ENCODE results near the gene ERAP2.
"Not testable (repeated sequence)": the region's sequence is repeated elsewhere in the genome, so short reads cannot be mapped to it uniquely, and the experiment has no call there.

The ERAP2 gene

DNA sequence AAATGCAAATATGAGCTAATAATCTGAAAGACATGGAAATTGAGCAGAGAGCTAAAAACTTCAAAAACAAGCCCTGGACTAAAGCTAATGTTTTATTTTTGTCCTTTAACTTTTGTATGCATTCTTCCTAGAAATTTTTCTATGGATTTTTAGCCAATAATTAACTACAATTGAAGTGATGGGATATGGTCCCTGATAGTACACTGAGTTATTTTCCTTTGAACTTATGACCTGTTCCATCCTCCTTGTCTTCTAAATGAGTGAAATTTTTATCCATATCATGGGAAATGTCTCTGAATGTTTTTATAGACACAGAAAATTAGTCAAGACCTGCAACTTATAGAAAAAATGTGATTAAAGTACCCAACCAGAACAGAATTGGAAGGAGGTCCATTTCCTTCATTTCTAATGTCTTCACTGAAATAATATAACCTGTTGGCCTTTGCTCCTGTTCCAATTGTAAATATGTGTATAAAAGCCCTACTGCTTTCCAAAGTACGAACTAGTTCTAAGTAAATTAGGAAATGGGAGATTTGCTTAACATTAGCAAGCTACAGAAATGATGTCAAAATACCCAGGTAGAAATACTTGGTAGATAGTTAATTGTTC lies 11.3 kb upstream of the ERAP2 start:
- no peak for DNase-seq

DNA sequence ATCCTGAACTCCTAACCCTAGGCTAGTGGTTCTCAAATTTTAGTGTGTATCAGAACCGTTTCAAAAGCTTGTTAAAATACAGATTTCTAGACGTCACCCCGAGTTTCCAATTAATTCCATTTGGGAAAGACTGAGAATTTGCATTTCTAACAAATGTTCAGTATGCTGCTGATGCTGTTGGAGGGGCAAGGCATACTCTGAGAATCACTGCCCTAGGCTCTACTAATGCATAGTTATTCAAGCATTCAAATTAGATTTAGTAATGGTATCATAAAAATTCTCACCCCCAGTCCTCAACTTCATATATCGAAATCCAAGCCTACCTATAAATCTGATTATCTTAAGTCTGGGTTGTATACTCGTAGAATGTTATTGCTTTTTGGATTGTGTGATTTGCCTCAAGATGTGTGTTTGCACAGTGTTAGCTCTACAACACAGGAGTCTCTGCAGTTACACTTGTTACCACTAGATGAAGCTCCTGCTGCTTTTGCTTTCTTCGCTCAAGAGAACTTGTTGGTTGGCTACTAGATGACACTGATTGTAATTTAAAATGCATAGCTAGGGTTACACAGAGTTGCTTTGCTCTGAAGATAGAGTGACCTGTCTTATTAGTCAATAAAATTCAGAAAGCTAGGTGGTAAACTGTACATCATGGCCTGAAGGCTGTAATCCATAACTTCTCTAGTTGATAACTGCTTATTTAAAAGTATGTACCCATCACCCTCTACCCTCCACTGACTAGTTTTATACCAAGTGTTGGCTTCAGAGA lies 7.5 kb upstream of the ERAP2 start:
- peak; percentile 16 to 74 for DNase-seq

DNA sequence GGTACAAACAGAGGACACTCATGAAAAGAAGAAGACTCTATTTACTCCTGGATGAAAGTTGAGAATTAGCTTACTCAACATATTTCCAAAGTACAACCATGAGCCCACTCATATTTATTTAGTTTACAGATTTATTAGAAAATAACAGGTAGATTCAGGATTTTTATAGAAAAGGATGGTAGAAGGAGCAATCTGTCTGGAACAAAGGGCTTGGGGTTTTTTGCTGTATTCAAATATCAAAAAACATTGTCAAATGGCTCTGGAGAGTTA lies 7.0 kb upstream of the ERAP2 start:
- DNase-seq, result no peak

DNA sequence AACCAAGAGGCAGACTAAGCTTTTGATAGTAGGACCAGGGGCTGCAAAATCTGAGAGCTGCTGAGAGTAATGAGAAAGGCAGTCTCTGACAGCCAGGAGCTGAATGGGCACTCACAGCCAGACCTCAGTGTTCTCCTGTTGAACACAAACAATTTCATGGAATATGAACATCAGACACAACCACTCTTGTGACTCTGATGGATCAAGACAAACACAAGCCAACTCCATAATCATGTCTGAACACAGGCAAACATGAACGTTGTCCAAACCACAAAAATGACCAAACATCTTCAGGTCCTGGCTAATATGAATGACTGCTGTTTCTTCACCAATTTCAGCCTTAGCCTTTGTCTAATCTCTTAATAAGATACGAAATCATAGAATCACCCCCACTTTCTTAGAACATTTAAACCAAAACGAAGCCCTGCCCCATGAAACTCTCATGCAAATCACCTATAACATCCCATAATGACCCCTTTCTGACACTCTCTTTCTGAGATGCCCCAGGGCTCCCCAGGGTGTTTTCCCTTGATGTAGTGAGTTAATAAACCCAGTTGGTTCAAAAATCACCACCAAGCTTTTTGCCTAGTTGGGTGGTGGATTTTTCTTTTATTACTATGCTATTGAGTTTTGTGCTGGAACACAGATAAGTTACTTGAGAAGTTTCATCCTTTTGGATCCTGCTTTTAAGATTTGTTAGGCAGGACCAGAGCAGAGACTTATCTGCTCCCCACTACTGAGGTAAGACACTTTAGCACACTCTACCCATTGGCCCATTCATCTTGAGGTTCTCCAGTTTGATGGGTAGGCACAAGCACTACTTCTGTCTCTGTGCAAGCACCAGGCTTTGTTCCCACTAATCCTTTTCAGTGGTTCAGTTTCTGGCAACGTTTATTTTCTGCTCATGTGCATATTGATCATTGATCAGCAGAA lies 5.9 kb upstream of the ERAP2 start:
- no peak for DNase-seq

DNA sequence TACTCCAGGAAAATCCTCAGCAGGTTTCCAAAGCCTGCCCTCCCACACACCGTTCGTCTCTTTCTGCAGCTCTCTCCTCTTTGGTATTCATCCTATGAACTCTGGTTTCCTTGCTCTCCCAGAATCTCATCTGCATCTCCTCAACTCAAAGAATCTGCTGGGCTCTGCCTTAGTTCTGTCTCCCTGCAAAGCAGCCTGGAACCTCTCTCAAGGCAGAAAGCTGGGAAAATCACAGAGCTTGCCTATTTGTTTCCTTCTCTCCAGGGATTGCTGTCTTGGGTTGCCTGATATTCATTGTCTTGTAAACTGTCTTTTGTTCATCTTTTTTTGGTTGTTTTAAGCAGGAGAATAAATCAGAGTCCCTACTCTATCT lies 5.3 kb upstream of the ERAP2 start:
- no peak for DNase-seq

DNA sequence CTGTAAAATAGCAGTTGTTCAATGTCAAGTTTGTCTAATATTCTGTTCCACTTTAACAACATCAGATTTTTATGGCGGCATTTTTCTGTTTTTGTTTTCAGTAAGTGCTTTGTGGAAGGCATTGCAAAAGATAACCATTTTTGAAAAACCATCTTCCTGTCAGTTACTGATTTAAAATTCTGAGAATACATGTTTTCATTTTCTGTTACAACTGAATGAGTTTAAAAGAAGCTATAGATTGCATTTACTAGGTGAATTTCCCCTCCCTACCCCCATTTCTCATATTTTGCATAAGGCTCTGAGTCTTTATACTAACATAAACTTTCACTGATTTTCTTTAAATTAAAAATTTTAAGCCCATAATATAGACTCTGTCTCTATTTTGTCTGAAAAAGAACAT lies 4.6 kb upstream of the ERAP2 start:
- no peak for DNase-seq

DNA sequence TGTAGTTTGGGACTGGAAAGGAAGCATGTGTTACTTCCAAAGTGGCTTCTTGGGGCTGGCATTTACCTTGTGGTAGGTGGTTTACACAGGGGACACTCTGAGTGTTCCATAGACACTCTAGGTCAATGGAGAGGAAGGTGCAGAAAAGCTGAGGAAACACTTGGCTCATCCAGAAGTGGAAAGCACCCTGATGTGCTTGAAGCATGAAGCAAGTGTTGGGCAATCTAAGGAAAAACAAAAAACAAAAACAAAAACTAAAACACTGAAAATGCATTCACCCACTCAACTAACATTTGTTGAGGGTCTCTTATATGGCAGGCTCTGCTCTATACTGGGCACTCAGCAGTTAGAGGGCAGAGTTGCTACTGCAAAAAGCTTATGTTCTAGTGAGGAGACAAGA lies 2.9 kb upstream of the ERAP2 start:
- no peak for DNase-seq

DNA sequence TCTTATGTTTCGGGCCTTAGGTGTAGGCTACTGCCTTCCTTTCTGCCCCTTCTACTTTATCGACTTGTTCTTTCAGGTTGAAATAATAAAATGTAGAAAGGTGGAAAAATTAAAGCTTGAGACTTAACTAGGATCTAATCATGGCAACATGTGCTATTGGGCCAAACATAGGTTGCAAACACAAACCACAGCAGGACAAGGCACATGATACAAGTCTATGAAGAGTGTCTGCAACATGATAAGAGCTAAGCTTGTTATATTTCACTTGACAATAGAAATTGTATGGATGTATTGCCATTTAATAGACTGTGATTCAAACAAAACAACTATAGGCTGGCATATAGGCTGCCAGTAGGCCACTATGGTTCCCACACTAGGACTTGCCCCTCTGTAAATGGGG lies 1.7 kb upstream of the ERAP2 start:
- no peak for DNase-seq

DNA sequence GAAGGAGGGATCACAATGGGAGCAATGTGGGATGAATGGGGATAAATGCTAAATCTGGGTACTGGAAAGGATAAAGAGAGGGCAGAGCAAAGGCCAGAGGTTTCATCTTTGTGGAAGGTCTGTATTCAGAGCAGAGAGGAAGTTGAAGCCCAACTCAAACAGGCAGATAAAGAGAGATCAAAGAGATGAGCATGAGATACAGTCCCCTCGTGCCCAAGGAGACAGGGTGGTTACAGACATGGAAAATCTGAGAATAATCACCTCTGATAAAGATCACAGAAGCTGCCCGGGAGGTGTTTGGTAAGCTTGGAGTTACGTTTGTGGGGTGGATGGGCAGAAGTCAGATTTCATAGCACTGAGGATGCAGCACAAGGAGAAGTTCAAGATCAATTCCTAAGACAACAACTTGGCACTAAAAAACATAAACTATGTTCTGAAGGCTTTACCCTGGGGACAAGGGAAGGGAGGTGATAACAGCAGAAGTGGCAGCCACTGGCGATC lies 459 bp upstream of the ERAP2 start:
- DNase-seq, result no peak

DNA sequence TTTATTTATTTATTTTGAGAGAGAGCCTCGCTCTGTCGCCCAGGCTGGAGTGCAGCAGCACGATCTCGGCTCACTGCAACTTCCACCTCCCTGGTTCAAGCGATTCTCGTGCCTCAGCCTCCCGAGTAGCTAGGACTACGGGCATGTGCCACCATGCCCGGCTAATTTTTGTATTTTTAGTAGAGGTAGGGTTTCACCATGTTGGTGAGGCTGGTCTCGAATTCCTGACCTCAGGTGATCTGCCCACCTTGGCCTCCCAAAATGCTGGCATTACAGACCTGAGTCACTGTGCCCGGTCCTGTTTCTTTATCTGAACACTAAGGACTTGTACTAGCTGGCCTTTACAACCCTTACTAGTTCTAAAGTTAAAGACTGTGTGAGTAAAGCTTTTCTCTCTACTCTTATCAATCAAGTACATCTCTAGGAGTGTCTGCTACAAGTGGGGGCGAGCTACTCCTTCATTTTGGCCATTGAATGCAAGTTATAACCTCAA lies 723 bp downstream of the ERAP2 start:
- not testable (repeated sequence) for DNase-seq

DNA sequence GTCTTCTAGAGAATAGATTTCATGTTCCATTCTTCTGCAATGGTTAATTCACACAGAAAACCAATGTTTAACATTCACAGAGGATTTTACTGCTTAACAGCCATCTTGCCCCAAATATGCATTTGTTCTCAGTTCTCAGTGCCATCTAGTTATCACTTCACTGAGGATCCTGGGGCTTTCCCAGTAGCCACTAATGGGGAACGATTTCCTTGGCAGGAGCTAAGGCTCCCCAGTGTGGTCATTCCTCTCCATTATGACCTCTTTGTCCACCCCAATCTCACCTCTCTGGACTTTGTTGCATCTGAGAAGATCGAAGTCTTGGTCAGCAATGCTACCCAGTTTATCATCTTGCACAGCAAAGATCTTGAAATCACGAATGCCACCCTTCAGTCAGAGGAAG lies 3.4 kb downstream of the ERAP2 start:
- DNase-seq, result no peak

DNA sequence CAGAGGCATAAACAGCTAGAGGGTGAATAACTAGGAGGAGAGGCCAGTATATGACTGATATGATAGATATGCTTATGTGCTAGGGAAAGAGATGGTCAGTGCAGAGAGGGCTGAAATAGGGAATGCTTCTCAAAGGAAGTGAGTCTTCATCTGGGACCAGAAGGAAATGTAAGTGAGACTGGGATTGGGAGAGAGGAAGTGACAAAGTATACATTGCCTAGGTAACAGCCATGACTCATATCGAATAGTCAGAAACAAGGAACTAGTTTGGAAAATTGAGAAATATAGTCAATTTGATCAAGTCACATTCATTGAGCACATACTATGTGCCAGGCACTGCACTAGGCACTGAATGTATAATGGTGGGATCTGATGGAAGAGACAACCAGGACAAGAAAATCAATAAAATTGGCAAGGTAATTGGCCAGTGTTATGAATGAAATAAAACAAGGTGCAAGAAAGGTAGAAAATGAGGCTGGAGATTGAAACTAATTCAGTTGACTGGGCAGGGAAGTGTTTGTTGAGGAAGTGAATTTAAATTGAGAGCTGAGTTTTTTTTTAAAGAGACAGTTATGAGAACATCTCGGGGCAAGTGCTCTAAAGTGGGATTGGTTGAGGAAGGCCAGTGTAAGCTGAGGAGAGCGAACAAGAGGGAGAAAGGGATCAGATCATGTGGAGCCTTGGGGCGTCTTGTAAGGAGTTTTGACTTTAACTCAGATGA lies 4.3 kb downstream of the ERAP2 start:
- no peak for DNase-seq

DNA sequence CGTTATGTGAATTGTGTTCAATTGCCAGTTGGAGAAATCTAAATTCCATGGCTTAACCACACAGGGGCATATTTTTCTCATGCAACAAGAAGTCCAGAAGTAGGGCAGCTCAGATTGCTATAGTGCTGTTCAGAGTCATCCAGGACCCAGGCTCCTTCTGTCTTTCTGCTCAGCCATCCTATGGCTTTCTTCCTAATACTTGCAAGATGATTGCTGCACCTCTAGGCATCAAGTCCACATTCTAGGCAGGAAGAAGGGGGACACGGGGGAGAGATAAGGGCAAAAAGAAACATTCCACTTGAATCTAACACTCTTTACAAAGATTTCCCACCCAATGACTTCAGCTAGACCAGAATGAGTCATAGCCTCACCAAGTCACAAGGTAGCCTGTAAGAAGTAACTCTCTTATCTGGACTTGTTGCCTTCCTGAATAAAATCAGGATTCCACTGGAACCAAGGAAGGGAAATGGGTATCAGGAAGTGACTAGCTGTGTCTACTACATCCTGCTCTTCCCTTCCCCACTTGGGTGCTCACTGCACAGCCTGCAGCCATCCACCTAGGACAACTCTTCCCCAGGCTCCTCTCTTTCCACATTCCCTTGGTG lies 5.3 kb downstream of the ERAP2 start:
- no peak for DNase-seq

DNA sequence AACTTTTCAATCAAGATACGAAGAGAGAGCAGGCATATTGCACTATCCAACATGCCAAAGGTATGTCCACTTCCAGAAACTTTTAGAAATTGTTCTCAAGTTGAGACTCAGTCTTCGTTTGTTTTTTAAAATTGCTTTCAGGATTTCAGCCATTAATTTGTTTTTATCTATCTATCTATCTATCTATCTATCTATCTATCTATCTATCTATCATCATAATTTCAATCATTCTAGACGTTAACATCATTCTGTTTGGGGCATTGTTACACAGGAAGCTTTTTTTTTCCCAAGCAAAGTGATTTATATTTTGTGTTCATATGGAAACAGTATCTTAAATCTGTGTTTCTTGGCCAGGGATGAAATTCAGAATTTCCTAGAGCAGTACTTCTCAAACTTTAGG lies 7.6 kb downstream of the ERAP2 start:
- DNase-seq, result no peak

DNA sequence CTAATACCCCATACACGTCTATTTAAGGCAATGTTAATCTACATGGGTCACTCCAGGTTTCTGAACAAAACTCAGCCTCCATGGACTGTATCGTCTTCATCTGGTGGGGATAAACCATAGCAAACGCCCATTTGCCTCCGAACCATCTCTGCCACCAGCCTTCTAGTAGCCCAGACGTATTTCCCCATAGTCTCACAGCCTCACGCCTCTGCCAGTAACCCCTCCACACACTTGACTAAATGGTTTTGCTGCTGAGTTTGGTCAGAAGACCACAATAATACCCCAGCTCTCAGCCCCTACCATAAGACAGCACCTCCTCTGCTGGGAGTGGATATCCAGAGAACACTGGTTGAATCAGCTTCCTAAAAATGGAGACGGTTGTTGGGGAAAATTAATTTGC lies 8.7 kb downstream of the ERAP2 start:
- DNase-seq, result no peak

DNA sequence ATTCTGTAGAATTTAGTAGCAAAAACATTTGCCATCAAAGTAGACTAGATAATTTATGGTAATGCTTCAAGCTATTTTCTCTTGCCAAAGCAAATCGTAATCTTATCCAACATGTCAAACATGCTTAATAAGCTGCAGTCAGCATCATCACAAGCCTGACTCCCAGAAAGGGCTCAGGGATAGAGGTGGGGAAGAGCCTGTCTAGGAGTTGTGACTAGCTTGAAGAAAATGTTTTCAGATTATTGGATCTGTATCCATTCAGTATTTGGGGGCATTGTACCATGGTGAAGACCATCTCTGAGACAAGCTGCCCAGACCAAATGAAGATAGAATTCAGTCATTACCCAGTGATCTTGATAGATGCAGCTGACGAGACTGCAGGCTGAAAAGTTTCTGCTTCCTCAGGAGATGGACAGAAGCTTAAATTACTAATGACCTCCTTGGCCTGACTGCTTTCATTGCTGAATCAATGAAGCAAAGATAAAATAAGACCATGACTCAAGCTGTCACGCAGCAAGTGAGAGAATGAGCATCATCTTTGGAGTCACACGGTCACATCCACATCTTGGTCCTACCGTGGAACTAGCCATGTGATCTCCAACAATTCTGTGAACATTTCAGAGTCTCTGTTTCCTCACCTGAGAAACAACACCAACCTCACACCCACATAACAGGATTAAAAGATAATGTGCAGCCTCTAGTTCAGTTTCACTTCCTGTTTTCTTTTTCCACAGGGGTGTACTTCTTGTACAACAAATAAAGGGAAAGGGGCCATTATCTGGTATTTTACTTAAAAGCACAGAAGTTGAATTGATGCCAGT lies 9.4 kb downstream of the ERAP2 start:
- DNase-seq, result no peak

DNA sequence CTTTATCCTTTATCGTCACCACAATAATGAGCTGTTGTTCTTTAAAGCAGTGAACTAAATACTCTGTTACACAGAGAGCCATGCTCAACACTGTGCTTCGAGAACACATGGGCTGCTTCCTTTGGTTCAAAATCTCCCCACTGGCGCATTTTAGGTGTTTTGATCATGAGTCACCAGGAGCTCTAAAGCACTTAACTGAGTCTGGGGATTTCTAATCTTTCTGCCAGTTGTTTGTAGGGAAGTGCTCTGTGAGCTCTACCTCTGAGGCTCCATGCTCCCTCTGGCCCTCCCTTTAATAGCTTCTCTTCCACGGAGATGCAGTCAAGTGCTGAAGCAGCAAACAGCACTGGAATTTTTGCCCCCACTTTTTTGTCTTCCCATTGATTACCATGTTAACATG lies 17.0 kb downstream of the ERAP2 start:
- DNase-seq, result no peak

DNA sequence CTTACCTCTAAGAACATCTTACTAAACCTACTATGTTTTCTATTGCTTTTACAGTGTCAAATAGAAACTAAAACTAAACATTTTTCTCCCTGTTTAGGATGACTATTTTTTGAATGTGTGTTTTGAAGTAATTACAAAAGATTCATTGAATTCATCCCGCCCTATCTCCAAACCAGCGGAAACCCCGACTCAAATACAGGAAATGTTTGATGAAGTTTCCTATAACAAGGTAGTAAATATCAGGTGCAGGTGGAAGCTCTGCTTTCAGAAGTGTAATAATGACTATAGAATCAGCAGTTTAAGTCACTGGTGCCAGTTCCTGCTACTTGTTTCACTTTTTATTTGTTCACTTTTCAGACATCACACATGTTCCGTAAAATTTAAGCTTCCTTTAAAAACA lies 20.0 kb downstream of the ERAP2 start:
- no peak for DNase-seq

DNA sequence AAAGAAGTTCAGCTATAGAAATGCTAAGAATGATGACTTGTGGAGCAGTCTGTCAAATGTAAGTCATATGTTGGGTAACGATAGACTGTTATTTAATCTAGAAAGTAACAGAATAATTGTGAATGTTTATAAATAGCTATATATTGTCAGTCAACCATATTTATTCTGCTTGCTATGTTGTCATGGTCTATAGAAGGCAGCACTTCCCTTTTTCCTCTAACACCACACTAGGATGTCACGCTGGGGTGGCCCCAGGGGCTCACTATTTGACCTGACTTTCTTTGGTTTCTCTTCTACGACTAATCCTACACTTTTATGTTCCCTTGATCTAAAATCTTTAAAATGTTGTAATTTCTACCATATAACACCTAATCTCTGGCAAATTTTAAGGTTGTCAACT lies 20.5 kb downstream of the ERAP2 start:
- DNase-seq, result no peak

DNA sequence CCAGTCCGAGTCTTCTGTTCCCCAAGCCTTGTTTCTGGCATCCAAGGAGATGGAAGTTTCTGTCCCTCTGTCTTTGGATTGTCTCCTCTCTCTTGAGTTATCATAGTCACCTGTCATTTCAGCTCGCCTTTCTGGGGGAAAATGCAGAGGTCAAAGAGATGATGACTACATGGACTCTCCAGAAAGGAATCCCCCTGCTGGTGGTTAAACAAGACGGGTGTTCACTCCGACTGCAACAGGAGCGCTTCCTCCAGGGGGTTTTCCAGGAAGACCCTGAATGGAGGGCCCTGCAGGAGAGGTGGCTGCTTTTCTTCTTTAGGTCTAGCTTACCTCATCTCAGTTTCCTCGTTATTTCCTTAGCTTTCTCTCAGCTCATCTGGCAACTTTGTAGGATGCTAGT lies 25.1 kb downstream of the ERAP2 start:
- DNase-seq, result no peak

DNA sequence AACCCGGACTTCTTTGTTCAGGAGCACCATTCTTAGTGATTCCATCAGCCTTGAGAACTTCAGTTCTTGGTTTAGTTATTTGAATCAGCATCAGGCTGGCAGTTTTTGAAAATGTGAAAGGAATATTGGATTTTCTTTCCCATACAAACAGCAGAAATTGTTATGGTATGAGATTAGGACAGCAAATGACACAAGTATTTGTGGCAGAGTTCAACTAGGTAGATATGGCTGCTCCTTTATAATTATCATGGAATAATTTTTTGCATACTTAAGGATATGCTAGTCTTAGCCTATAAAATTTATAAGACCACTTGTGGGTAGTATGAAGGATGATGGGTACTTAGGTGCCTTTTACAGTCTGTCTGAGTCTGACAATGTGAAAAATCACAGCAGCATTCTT lies 25.5 kb downstream of the ERAP2 start:
- DNase-seq, result no peak

DNA sequence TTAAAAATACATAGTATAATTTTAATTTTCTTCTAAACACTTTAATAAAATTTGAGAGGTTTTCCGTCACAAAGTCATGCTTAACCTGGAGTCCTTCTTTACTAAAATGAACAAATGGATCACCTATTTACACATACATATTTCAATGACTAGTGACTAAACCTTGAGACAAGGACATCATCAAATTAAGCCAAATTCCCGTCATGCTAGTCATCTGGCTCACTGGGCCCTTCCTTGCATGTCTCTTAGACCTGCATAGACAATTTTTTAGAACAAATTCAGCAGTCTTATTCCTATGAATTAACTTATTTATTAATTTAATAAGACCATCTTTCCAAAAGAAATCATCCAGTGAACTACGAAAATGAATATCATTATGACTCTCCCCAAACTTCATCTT lies 26.6 kb downstream of the ERAP2 start:
- no peak for DNase-seq
